Kidney epithelial cell (primary cell): ENCODE measurements around the gene ADI1. TPM values are rescaled to one million over a fixed set of nuclear protein-coding genes. Genes with fewer than 3 reads are reported as not detected.

Source experiments
- DNase-seq: peaks from one replicate; pipeline ENCODE4 v3.0.0-alpha.2; 2010; ENCODE audit warnings: low read depth
- H3K27me3 ChIP-seq: 2 replicates; pipeline ENCODE4 v1.6.0; 2011; ENCODE audit warnings: low read length; ENCODE audit not compliant: control insufficient read depth, insufficient read depth
- H3K36me3 ChIP-seq: 2 replicates; pipeline ENCODE4 v1.5.1; 2011; ENCODE audit warnings: low read length; ENCODE audit not compliant: control insufficient read depth, insufficient read depth
- H3K4me3 ChIP-seq: 2 replicates; pipeline ENCODE4 v1.5.1; 2011; ENCODE audit warnings: low read depth, mild to moderate bottlenecking, control low read depth, low read length
- CTCF ChIP-seq: IDR thresholded peaks from 2 replicates; pipeline ENCODE4 v1.5.1; 2011; ENCODE audit warnings: mild to moderate bottlenecking, moderate library complexity, low read length, control low read depth, inconsistent platforms; ENCODE audit not compliant: insufficient read depth, poor library complexity, severe bottlenecking
- total RNA-seq: library from RNA; depleted of rRNA; stranded (reverse); fragments of >200 nt; gene quantifications from 2 replicates; pipeline ENCODE4 v1.2.3, GENCODE V29; 2015

Gene ADI1
- total RNA-seq, 1 donor from 2014 or later: 25.6 TPM

GRCh38 chr2:3486047-3487027, 33.0 kb downstream of the ADI1 start:
- no peak for TF ChIP-seq CTCF
- DNase-seq: no peak

GRCh38 chr2:3485166-3485565, 34.2 kb downstream of the ADI1 start:
- no peak for DNase-seq
- H3K27me3 ChIP-seq: no peaks in the 10 kb centered on the region
- no peak overlapping the region for H3K4me3 ChIP-seq
- H3K36me3 ChIP-seq: no peaks in the 10 kb centered on the region
- no peak for TF ChIP-seq CTCF

More at GRCh38 chr2:3486047-3487027, 33.0 kb downstream of the ADI1 start:
- Histone ChIP-seq H3K36me3 (no peaks in the 10 kb centered on the region), H3K4me3 (no peak overlapping the region), H3K27me3 (no peaks in the 10 kb centered on the region)

- H3K36me3 ChIP-seq: peaks cover 2% of the 10 kb centered on the region
- H3K4me3 ChIP-seq: no peak overlapping the region
- no peak for DNase-seq
- no peak for TF ChIP-seq CTCF
- H3K27me3 ChIP-seq: no peaks in the 10 kb centered on the region
These were observed 35.1 kb downstream of the ADI1 start for GRCh38 chr2:3483986-3484960.

GRCh38 chr2:3483227-3483985, 35.9 kb downstream of the ADI1 start:
- DNase-seq: no peak
- Histone ChIP-seq H3K27me3 (no peaks in the 10 kb centered on the region), H3K4me3 (no peak overlapping the region), H3K36me3 (peaks cover 2% of the 10 kb centered on the region)
- no peak for TF ChIP-seq CTCF

GRCh38 chr2:3482363-3482821, 36.9 kb downstream of the ADI1 start:
- H3K27me3 ChIP-seq: no peaks in the 10 kb centered on the region
- TF ChIP-seq CTCF: no peak
- no peak for DNase-seq
- H3K36me3 ChIP-seq: peaks cover 2% of the 10 kb centered on the region
- H3K4me3 ChIP-seq: no peak overlapping the region
